Breast epithelium (tissue), 3 donors: ENCODE data around the gene UTP18.

ENCODE experiments used
- POLR2A ChIP-seq: fragments of 450-650 bp; IDR thresholded peaks from one replicate; pipeline ENCODE4 v1.6.1; 2016; ENCODE audit warnings: antibody characterized with exemption, mild to moderate bottlenecking, moderate library complexity
- TF ChIP-seq, protein P1 (sequence below), 3 donors: fragments of 450-650 bp; IDR thresholded peaks; one replicate each; pipeline ENCODE4 v1.5.1; 2016 to 2017; ENCODE audit warnings: antibody characterized with exemption in 3 of 3, mild to moderate bottlenecking in 3 of 3, moderate library complexity in 3 of 3

DNA sequence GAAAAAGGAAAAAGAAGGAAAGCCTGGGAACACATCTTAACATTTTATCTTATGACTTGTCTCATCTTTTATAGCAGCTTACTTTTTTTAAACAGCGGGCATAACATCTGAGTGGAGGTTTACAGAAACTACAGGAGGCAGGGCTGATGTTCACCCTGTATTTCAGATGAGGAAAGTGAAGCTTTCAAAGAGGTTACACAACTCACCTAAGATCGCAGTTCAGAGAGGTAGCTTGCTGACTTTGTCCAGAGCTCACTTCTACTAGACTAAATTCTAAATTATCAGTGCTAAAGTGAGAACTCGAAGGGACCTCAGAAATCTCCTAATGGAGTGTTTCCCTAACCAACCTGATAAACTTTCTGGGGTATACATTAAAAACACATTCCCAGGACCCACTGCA lies 4.2 kb upstream of the UTP18 start:
- TF ChIP-seq, protein P1, sequence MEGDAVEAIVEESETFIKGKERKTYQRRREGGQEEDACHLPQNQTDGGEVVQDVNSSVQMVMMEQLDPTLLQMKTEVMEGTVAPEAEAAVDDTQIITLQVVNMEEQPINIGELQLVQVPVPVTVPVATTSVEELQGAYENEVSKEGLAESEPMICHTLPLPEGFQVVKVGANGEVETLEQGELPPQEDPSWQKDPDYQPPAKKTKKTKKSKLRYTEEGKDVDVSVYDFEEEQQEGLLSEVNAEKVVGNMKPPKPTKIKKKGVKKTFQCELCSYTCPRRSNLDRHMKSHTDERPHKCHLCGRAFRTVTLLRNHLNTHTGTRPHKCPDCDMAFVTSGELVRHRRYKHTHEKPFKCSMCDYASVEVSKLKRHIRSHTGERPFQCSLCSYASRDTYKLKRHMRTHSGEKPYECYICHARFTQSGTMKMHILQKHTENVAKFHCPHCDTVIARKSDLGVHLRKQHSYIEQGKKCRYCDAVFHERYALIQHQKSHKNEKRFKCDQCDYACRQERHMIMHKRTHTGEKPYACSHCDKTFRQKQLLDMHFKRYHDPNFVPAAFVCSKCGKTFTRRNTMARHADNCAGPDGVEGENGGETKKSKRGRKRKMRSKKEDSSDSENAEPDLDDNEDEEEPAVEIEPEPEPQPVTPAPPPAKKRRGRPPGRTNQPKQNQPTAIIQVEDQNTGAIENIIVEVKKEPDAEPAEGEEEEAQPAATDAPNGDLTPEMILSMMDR (IDR thresholded peaks at IDR 0.05) = no peak
- TF ChIP-seq POLR2A = no peak
